Neural crest cell (in vitro differentiated cells): ENCODE results near the gene RGS16. TPM values are rescaled to one million over a fixed set of nuclear protein-coding genes. Genes with fewer than 3 reads are reported as not detected.

Experiments used
- DNase-seq: peaks from one replicate; pipeline ENCODE4 v3.0.0; 2021; ENCODE audit warnings: low read depth, mixed read lengths, low spot score
- H3K27ac Mint-ChIP-seq: one replicate; pipeline ENCODE4 v1.8.0; 2021; ENCODE audit warnings: mild to moderate bottlenecking, mixed read lengths; ENCODE audit not compliant: unreplicated experiment
- H3K27me3 Mint-ChIP-seq: 2 replicates; pipeline ENCODE4 v1.8.0; 2021; ENCODE audit warnings: low read depth, mild to moderate bottlenecking, mixed read lengths
- H3K36me3 Mint-ChIP-seq: 2 replicates; pipeline ENCODE4 v1.8.0; 2021; ENCODE audit warnings: low read depth, mild to moderate bottlenecking, mixed read lengths
- H3K4me1 Mint-ChIP-seq: 2 replicates; pipeline ENCODE4 v1.8.0; 2021; ENCODE audit warnings: mixed read lengths
- H3K4me3 Mint-ChIP-seq: one replicate; pipeline ENCODE4 v1.8.0; 2021; ENCODE audit warnings: mild to moderate bottlenecking, mixed read lengths
- H3K9me3 Mint-ChIP-seq: 2 replicates; pipeline ENCODE4 v1.8.0; 2021; ENCODE audit warnings: mixed read lengths
- total RNA-seq: library from RNA; stranded (reverse); gene quantifications from 2 replicates; pipeline ENCODE4 v1.2.1, GENCODE V29; 2021
- TF ChIP-seq, protein P1 (sequence below): fragments of 200-600 bp; sonication (generic); conservative IDR thresholded peaks from 2 replicates; pipeline ENCODE4 v1.5.0; 2021; ENCODE audit warnings: antibody characterized with exemption, mild to moderate bottlenecking

RGS16 gene
- total RNA-seq, 1 donor from 2014 or later, result 6.4 TPM

DNA sequence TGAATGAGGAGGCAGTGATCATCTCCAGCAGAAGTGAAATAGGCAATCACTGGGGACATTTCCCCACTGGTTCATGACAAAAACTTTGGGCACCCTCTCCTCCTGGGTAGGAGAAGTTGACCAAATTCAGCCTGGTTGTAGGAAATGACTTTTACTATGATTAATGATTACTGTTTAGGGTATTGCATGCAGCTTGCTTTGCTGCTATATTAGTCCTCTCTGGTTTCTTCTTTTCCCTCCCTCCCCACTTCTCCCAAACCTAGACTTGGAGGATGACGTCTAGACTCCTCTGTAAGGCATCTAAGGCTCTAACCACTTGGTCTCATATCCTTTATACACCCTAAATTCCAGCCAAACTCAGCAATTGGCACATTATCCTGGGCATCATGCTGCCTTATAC, 3.4 kb upstream of the RGS16 start:
- Mint-ChIP-seq H3K36me3 (no peaks in the 10 kb centered on the region), H3K27ac (no peak overlapping the region), H3K9me3 (no peaks in the 10 kb centered on the region), H3K4me3 (no peak overlapping the region), H3K27me3 (no peaks in the 10 kb centered on the region), H3K4me1 (peaks cover 59% of the 10 kb centered on the region)
- TF ChIP-seq, protein P1, sequence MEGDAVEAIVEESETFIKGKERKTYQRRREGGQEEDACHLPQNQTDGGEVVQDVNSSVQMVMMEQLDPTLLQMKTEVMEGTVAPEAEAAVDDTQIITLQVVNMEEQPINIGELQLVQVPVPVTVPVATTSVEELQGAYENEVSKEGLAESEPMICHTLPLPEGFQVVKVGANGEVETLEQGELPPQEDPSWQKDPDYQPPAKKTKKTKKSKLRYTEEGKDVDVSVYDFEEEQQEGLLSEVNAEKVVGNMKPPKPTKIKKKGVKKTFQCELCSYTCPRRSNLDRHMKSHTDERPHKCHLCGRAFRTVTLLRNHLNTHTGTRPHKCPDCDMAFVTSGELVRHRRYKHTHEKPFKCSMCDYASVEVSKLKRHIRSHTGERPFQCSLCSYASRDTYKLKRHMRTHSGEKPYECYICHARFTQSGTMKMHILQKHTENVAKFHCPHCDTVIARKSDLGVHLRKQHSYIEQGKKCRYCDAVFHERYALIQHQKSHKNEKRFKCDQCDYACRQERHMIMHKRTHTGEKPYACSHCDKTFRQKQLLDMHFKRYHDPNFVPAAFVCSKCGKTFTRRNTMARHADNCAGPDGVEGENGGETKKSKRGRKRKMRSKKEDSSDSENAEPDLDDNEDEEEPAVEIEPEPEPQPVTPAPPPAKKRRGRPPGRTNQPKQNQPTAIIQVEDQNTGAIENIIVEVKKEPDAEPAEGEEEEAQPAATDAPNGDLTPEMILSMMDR, result no peak
- no peak for DNase-seq

DNA sequence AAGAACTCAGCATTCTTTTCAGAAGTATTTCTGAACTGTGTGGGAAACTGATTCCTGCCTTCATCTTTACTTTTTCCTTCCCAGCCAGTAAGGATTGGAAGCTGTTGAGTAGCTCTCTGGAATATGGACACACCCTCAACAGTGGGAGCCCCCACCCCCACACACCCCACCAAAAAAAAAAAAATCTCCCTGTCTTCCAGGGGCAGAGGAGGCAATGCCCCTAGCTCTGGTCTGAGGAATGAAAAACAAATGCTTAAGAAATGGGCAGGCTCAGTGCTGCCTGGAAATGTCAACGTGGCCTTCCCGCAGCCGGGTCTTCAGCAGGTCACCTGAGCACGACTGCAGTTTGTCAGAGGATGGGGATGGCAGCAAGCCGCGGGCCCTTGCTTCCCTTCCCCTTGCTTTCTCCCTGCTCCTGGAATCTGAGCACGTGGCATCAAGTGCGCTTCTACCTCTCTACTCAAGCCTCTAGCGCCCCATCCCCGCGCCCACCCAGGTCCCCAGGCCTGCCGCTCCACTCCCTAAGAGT, 479 bp downstream of the RGS16 start:
- DNase-seq, result no peak
- Mint-ChIP-seq H3K9me3 (no peaks in the 10 kb centered on the region), H3K27me3 (no peaks in the 10 kb centered on the region), H3K36me3 (no peaks in the 10 kb centered on the region), H3K4me1 (peaks cover 28% of the 10 kb centered on the region), H3K27ac (no peak overlapping the region), H3K4me3 (peak overlapping the region; percentile 66)
- TF ChIP-seq, protein P1, result no peak

DNA sequence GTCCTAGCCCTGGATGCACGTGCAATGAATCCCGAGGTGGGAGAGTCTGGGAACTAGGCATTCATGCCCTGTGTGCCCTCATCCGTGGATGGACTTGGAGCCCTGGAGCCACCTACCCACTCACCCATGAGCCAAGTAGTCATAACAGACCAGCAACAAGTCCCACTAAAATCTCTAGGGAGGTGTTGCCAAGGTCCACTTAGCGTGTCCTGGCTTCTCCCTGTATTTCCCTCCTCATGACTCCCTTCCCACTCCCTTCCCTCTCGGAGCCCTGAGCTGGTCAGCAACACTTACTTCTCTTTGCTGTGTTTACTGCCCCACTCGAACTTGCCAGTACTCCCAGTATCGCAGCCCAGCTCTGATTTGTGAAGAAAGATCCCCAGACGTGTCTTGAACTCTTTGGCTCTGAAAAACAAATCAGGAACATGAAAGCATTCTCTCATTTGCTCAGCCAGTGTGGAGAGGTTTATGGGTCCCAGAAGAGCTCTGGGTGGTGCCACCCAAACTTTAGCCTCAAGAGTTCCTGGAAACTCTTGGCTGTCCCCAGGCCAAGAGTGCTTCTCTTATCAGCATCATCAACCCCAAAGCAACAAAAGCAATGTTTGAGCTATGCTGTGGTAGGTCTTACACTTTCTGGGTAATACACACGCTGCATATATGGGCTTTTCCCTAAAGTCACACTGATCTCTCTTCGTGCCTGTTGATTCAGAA, 1.1 kb downstream of the RGS16 start:
- Mint-ChIP-seq H3K36me3 (no peaks in the 10 kb centered on the region), H3K4me3 (peak overlapping the region; percentile 66), H3K27ac (no peak overlapping the region), H3K9me3 (no peaks in the 10 kb centered on the region), H3K4me1 (peaks cover 24% of the 10 kb centered on the region), H3K27me3 (no peaks in the 10 kb centered on the region)
- no peak for DNase-seq
- TF ChIP-seq, protein P1, result no peak

DNA sequence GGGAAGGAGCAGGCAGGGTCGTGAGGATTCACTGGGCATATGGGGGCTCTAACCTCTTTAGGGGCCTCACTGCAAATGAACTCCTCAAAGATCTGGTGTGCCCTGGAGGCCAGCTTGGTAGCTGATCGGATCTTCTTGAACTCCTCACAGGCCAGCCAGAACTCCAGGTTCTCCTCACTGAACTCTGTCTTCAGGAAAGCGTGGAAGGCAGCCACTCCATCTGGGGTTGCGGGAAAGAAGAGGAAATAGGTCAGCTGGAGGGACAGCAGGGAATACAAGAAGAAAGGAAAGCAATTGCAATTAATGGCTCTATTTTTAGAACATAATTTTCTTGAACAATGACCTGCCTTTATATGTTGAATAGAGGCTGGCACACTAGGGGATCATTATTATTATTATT, 2.3 kb downstream of the RGS16 start:
- Mint-ChIP-seq H3K4me3 (no peak overlapping the region), H3K9me3 (no peaks in the 10 kb centered on the region), H3K27ac (no peak overlapping the region), H3K4me1 (peaks cover 17% of the 10 kb centered on the region), H3K36me3 (no peaks in the 10 kb centered on the region), H3K27me3 (no peaks in the 10 kb centered on the region)
- no peak for DNase-seq
- TF ChIP-seq, protein P1, result no peak

DNA sequence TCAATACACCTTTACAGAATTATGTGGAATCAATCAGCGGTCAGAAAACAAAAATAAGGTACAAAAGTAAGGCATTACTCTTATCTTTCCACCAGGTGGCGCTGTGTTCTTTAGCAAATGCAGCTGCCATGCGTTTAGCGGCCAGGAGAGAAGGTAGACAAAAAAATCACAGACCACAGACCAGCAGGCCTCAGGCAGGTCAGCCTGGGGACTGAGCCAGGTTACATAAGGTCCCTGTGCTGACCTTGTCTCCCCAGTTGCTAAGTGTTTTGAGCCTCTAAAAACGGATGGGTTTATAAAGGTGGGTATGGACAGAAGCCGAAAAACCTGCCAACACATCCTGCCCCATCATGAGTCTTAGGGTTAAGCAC, 2.8 kb downstream of the RGS16 start:
- Mint-ChIP-seq H3K9me3 (no peaks in the 10 kb centered on the region), H3K4me1 (peaks cover 12% of the 10 kb centered on the region), H3K4me3 (no peak overlapping the region), H3K36me3 (no peaks in the 10 kb centered on the region), H3K27me3 (no peaks in the 10 kb centered on the region), H3K27ac (no peak overlapping the region)
- DNase-seq, result peak; percentile 74
- TF ChIP-seq, protein P1, result peak; percentile 93
